NCI-H2107 (cell line): Measurements from ENCODE around the gene ZBTB42.

Experiments used
- DNase-seq: peaks from one replicate; lab custom pipeline; 2025; lab: John Stamatoyannopoulos, UW

ZBTB42 gene

DNA sequence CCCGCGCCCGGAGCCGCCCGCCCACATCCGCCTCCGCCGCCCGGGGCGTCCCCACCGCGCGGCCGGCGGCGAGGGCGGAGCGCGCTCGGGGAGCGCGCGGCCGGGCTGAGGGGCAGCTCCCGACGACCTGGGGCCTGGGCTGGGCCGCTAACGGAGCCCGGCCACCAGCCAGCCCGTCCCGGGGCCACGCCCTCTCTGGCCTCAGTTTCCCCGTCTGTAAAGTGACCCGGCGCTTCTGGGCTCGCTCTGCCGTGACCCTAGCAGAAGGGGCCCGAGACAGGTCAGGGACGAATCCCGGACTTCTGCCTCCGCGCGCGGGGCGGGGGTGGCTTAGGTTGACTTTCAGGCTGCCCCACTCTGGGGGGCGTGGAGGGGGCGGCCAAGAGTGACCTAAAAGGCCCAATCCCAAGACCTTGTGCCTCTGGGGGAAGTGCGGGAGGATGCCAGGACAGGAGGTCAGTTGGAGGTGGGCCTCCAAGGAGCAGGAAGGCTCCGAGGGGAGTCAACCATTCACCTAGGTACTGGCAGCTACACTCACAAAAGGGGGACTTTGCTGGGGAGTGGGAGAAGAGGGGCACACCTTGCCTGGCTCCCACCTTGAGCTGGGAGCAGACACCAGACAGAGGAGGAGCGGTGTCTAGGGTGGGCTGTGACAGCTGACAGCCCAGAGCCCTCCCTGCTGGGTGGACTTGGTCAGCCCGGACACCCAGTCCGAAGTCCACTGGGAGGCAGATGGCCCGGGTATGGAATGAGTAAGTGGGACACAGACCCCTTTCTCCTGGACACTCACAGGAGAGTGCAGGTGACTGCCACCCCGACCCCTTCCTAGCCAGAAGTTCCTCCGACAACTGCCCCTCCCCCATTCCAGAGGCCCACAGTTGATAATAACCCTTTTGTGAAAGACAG is 4.9 kb upstream of the ZBTB42 start:
- DNase-seq: peak; percentile 41

DNA sequence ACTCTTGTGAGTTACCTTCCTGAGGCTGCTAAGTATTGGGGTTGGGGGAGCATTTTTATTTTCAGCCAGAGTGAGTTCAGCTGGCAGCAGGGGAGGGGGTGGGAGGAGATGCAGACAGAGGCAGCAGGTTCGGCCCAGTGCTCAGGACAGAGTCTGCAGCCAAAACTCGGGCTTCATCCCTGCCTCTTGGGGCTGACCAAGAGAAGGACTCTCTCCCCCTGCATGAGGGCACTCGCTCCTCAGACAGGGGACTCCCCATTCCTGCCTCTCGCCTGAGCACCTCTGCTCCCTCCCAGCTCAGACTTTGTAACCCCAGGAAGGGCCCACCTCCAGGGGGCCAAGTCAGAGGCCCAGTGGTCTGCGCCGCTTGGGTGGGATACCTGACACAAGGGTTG is 4.2 kb upstream of the ZBTB42 start:
- no peak for DNase-seq

DNA sequence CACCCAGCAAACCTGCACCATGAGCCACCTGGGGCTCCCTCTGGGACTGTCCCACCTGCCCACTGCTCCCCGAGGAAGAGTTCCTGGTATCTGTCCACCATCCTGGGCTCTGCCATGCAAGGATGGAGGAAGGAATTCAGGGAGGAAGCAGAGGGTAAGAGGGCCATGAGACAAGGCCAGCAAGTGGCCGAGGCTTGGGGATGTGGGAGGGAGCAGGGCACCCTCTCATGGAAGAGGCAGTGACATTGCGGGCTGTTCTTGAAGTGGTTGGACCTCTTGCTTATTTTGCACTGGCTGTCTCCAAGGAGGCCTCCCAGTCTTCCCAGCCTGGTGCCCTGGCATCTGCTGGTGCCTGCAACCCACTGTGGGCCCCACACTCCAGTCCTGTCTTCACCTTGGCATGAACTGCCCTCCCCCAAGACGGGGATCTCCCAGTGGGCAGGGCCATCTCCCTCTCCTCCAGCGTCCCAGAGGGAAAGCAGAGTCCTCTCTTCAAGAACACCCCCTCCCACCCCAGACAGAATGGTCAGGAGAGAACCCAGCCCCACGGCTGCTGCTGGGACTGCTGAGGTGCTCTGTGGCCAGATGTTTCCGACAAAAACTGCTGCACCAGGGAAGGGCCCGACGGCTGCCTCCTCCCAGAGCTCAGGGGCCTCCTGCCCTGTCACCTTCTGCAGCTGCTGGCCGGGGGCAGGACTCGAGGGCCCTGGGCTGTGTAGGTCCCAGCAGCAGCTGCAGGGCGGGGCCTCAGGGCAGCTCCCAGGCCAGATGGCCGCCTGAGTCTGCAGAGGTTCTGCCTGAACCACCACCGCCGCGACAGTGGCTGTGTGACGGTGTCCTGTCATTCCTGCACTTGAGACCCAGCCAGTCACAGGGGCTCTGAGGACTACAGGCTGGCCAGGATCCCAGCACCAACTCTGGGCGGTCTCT is 3.5 kb upstream of the ZBTB42 start:
- no peak for DNase-seq

DNA sequence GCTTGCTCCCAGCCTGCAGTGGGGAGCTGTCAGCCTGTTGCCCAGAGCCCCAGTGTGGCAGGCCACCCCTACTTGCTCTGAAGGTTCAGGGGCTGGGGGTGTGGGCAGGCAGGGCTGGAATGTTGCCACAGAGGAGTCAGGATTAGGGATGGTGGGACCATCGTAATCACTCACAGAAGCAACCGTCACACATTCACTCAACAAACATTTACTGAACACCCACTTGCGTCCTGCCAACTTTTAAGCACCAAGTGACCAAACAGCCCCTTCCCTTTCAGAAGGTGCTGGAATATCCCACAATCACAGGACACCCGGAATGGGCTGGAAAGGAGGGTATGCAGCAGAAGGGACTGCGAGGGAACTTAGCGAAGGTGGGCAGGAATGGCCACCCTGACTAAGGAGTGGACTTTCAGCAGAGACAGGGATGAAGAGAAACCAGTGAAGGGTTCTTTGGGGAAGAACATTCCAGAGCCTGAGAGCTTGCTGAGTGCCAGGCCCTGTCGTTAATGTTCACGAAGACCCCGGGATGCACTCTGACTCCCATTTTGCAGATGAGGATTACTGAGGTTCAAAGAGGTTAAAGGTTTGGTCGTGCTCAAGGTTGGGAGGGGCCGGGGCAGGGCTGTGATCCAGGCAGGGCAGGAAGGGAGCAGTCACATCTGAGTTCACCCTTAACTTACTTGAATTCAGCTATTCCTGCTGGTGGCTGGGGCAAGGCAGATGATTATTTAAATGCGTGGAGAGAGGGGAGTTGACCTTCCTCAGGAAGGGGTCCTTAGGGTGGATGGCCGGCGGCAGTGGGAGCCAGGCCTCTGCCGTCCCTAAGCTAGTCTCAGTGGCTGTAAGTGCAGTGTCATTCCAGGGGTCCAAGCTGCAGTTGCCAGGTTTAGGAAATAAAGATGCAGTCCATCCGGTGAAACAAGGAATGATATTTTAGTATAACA is 2.3 kb upstream of the ZBTB42 start:
- DNase-seq: no peak

DNA sequence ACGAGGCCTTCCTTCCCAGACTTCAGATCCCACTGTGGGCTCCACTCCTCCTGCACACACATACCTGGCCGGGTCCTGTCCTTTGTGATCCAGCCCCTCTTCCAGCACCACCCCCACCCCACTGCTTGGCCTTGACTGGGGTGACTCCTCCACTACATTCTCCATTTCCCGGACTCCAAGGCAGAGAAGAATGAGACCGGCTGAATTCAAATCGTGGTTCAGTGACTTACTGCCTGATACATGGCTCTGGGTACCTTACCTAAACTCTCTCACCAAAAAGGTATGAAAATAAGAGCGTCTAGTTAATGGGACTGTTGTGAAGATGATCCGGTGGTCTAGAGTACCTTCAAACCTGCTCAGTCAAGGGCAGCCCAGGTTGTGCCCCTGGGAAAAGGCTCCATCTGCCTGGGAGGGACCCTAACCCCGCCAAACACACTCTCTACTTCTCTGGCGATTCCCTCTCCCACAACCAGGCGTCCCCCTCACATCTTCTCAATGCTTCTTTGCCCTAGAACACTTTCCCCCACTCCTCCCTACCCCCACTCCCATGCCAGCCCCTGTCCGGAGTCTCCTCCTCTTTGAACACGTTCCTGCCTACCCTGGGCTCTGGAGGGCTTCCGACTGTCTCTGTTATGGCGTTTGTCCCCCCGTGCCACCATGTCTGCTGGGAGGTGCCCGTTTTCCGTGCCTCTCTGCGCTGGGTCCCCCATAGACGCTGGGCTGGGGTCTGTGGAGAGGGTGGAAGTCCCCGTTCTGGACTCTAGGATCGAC is 1.5 kb upstream of the ZBTB42 start:
- no peak for DNase-seq

DNA sequence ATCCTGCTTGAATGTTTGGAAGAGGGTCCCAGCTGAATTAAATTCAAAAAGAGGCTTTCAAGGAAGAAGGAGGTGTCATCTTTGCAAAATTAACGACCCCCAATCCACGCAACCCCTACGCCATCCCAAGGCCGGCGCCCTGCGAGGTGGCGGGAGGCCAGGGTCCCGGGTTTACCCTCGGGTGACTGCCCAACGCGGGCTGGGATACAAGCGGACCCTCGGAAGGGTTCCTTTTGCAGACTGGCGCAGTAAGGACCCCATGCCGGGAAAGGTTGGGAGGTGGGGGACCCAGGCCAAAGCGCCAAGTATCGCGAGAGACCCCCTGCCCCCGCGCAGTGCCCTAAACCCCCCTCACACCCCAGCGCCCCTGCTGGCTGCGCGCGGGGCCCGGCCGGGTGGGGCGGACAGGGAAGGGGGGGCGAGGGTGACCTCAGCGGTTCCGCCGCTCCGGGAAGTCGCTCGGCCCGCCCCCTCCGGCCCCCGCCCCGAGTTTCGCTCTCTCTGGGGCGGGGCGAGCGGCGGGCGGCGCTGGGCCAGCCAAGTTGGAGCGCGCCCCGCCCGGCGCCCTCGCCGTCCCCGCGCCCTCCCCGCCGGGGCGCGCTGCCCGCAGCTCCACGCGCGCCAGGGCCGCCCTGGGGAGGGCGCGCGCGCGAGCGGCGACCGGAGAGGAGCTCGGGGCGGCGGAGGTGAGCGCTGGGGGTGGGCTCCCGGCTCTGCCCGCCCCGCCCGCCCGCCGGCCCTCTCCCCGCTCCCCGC is 708 bp upstream of the ZBTB42 start:
- DNase-seq: no peak

DNA sequence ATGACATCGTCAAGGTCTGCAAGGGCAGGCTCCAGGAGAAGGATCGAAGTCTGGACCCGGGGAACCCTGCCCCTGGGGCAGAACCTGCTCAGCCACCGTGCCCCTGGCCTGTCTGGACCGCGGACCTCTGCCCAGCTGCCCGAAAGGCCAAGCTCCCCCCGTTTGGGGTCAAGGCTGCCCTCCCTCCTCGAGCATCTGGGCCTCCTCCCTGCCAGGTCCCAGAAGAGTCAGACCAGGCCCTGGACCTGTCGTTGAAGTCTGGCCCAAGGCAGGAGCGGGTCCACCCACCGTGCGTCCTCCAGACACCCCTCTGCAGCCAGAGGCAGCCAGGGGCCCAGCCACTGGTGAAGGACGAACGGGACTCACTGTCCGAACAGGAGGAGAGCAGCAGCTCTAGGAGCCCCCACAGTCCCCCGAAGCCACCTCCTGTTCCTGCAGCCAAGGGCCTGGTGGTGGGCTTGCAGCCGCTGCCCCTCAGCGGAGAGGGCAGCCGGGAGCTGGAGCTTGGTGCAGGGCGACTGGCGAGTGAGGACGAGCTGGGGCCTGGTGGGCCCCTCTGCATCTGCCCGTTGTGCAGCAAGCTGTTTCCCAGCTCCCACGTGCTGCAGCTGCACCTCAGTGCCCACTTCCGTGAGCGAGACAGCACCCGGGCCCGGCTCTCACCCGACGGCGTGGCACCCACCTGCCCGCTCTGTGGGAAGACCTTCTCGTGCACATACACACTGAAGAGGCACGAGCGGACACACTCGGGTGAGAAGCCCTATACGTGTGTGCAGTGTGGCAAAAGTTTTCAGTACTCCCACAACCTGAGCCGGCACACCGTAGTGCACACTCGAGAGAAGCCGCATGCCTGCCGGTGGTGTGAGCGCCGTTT is 856 bp downstream of the ZBTB42 start:
- DNase-seq: no peak

DNA sequence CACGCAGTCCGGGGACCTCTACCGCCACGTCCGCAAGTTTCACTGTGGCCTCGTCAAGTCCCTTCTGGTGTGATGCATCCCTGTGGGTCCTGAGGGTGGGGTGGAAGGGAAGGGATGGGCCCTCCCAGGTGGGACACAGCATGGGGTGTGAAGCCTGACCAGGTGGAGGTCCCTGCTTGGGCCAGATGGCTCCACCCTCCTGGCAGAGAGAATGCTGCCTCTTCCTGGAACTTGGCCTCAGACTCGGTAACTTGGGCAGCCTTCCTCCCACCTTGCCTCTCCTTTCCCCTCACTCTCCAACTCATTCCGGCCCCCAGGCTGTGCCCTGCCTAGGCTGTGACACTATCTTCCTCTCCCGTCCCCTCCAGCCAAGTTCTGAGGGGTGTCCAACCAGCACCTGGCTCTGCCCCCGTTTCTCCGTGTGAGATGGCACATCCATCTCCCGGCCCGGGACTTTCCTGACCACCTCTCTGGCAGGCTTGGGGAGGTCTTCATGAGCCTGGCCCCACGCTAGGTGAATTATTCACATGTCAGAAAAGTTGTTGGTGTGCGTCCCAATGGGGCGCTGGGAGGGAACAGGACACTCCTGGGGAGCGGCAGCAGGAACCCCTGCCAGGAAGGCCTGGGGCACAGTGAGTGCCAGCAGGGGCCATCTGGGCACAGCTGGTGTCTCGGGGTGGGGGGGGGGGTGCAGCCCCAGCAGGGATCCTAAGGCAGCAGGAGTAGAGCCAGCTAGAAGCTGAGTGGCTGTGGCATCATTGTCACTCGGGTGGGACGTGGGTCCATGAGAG is 1.7 kb downstream of the ZBTB42 start:
- DNase-seq: no peak

DNA sequence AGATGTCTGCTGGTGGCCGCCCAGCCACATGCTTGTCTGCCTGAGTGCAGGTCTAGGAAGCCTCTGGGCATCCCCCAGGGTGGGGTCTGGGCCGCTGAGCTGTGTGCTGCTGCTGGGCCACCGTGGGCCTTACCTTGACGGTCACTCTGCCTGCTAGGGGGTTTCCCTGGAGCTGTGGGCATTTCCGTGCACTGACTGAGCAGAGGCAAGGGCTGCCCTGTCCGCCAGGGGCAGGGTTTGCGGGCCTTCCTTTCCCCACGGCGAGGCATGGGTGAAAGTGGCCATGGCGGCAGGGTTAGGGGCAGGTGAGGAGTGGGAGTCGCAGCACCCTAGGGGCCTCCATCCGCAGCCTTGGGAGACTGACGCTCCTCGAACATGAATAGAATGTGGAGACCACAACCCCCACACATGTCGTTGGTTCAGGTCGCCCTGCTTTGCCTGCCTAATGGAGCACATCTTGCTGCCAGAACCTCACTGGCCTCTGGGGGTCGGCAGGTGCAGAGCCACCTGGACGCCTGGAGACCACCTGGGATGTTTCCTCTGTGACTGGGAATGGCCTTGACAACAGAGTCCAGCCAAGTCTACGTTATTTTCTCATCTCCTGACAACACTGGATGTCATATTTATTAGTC is 2.5 kb downstream of the ZBTB42 start:
- DNase-seq: no peak

DNA sequence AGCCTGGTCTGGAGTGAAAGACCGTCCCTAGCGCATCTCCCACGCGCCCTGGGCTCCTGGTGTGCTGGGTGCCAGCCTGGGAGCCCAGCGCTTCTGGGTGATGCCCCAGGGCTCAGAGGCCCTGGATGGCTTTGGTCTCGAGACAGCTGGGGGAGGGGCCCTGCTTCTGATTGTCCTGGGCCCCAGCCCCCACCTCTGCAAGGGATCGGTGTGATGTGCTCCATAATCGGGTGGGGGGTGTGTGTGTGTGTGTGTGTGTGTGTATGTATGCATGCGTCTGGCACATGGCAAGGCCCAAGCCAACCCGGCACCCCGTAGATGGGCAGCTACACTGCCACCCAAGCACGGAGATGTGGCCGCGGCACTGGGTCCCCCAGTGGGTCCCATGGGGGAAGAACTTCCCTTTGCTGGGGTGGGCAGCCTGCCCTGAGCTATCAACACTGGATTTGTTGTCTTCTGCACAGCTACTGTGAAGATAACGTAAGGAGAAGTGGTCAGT is 3.1 kb downstream of the ZBTB42 start:
- no peak for DNase-seq

DNA sequence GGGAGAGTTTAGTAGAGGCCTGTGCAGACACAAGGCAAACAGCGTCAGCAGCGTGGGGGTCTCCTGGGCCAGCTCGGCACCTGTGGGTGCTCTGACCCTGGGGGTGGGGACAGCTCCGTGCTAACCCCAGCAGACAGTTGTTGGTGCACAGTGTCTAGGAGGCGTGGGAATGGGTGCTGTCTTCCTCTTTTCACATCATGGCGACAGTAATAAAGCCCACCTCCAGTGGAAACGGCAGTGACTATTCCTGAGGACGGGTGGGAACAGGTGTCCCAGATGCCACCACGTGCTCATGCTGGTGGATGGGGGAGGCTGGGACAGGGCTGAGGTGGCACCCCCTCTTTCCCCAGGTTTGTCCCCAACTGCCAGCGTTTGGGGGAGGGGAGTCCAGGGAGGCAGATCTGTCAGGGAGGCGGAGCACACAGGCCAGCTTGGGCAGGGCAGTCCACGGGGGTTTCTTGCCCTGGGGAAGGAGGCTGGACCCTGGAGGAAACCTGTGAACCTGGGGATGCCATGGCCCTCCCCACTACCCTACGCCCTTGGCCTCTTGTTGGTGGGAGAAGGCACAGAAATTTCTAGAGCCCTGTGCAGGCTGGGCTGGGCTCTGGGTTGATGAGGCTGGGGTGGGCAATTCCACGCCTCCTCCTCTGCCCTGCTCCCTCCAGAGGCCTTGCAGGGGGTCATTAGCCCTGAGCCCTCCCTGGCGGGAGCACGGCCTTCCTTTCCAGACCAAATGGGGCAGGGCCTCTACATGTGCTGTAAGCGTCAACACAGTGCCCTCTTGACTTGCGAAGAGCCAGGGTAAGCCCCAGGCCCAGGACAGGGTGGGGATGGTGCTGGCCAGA is 3.8 kb downstream of the ZBTB42 start:
- DNase-seq: no peak

DNA sequence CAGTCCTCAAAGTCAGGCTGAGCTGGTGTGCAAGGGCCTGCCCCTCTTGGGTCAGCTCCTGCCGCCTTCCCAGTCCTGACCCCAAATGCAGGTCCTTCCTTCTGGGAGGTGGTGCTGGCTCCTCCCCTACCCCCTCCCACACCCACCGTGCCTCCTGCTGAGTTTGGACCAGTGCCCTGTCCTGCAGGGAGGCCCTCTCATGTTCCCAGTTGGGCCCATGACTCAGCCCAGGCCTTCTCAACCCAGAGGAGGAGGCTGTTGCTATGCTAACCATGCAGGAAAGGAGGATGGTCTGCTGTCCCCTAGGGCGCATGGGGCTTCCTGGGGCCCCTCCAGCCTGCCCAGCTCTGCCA is 4.4 kb downstream of the ZBTB42 start:
- no peak for DNase-seq

DNA sequence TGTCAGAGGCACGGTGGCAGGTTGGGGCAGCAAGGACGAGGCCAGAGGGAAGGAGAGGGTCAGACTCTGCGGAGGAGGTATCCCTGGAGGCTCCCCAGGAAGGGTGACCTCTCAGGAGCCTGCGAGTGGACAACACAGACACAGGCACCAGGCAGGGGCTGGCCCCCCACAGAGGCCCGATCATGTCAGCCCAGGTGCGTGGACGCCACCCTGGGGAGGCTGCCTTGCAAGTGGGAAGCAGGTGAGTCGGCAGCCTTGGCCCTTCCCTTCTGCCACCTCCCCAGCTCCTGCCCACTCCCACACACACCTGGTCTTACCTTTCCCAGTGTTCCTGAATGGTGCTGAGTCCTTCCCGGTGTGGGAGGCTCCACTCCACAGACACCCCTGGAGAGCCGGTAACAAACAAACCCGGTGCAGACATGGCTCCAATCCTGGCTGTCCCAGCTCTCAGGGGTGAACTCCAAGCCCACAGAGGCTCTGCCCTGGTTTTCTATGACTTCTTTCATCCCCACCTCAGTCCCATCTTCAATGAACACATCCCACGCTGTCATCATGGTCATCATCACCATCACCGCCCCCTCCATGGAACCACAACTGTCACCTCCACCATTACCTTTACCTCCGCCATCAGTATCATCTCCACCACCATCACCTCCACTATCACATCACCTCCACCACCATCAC is 5.2 kb downstream of the ZBTB42 start:
- DNase-seq: no peak

DNA sequence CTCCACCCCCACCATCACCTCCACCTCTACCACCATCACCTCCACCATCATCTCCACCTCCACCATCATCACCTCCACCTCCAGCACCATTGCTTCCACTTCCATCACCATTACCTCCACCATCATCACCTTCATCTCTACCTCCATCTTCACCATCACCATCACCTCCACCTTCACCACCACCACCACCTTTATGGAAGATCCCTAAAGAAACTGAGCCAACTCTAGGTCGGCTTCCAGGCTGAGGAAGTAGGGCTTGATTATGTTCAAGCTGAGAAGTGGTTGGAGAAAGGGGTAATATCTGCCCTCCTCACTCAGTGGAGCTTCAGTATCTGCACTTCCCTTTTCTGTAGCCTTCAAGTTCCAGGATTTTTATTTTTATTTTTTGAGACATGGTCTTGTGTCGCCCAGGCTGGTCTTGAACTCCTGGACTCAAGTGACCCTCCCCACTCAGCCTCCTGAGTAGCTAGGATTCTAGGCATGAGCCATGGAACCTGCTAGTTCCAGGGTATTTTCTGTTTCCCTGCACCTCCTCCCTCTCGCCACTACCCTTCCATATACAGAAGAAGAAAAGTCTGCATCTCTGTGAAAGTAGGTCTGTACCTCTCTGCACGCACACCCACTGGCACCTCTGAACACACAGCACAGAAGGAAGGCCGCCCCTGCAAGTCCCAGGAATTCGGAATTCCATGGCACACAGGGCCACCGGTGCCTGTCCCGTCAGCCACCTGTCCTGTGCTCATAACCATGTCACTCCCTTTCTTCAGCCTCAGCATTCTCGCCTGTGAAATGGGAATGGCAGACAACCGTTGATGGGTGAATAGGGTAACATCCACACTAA is 5.9 kb downstream of the ZBTB42 start:
- no peak for DNase-seq

DNA sequence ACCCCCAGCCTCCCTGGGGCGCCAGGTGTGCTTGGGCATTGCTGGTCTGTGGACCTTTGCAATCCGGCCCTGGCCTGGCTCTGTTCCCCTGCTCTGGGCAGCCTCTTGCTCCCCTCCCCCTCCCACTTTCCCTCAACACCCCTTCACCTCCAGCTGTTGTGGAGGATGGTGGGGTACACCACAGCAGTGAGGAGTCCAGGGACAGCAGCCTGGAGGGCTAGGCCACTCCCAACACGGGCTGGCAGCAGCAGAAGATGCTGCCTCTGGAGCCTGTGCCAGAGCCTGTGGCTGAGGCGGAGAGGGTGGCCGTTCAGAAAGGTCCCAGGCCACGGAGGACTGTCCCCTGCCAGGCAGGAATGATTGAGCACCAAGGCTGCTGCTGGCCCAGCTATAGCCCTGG is 7.6 kb downstream of the ZBTB42 start:
- DNase-seq: no peak
